WTC11 (cell line): ENCODE data around the gene BNC2.

Experiments used
- ATF6 ChIP-seq: sonication (generic); formaldehyde crosslinking; IDR thresholded peaks from 2 replicates; pipeline ENCODE4 v1.8.1; 2023; ENCODE audit warnings: mild to moderate bottlenecking, missing genetic modification reagents
- CREB1 ChIP-seq: sonication (generic); formaldehyde crosslinking; IDR thresholded peaks from 2 replicates; pipeline ENCODE4 v1.8.0; 2023; ENCODE audit warnings: mild to moderate bottlenecking, missing genetic modification reagents
- CTCF ChIP-seq: fragments of 200-600 bp; IDR thresholded peaks from 2 replicates; pipeline ENCODE4 v1.8.0; 2022; ENCODE audit warnings: antibody characterized with exemption
- IRF1 ChIP-seq: sonication (generic); formaldehyde crosslinking; IDR thresholded peaks from 2 replicates; pipeline ENCODE4 v1.8.0; 2023; ENCODE audit warnings: missing genetic modification reagents
- NFE2L1 ChIP-seq: sonication (generic); formaldehyde crosslinking; IDR thresholded peaks from 2 replicates; pipeline ENCODE4 v1.8.1; 2023; ENCODE audit warnings: missing genetic modification reagents
- NR2C2 ChIP-seq: sonication (generic); formaldehyde crosslinking; IDR thresholded peaks from 2 replicates; pipeline ENCODE4 v1.8.0; 2022; ENCODE audit warnings: mild to moderate bottlenecking, missing genetic modification reagents
- PRRX2 ChIP-seq: fragments of 250-450 bp; sonication (Bioruptor Pico); IDR thresholded peaks from 2 replicates; pipeline ENCODE4 v1.8.0; 2021; ENCODE audit warnings: mild to moderate bottlenecking
- ZNF232 ChIP-seq: sonication (generic); formaldehyde crosslinking; IDR thresholded peaks from 2 replicates; pipeline ENCODE4 v1.8.0; 2022; ENCODE audit warnings: mild to moderate bottlenecking, missing genetic modification reagents
- ZNF317 ChIP-seq: sonication (generic); formaldehyde crosslinking; IDR thresholded peaks from 2 replicates; pipeline ENCODE4 v1.8.1; 2023; ENCODE audit warnings: low read depth, mild to moderate bottlenecking, moderate library complexity, missing genetic modification reagents, borderline replicate concordance
- ZNF671 ChIP-seq: fragments of 250-450 bp; sonication (Bioruptor Pico); IDR thresholded peaks from 2 replicates; pipeline ENCODE4 v1.8.0; 2021; ENCODE audit warnings: mild to moderate bottlenecking
- TF ChIP-seq, protein P1 (sequence below): fragments of 250-450 bp; sonication (Bioruptor Pico); IDR thresholded peaks from 2 replicates; pipeline ENCODE4 v2.1.2; 2022; ENCODE audit warnings: mild to moderate bottlenecking, moderate library complexity
- TF ChIP-seq, protein P2 (sequence below): sonication (generic); formaldehyde crosslinking; IDR thresholded peaks from 2 replicates; pipeline ENCODE4 v1.8.1; 2023; ENCODE audit warnings: mild to moderate bottlenecking, moderate library complexity, missing genetic modification reagents
- TF ChIP-seq, protein P3 (sequence below): sonication (generic); formaldehyde crosslinking; IDR thresholded peaks from 2 replicates; pipeline ENCODE4 v1.8.0; 2022; ENCODE audit warnings: mild to moderate bottlenecking, missing genetic modification reagents

- TF ChIP-seq, protein P1, sequence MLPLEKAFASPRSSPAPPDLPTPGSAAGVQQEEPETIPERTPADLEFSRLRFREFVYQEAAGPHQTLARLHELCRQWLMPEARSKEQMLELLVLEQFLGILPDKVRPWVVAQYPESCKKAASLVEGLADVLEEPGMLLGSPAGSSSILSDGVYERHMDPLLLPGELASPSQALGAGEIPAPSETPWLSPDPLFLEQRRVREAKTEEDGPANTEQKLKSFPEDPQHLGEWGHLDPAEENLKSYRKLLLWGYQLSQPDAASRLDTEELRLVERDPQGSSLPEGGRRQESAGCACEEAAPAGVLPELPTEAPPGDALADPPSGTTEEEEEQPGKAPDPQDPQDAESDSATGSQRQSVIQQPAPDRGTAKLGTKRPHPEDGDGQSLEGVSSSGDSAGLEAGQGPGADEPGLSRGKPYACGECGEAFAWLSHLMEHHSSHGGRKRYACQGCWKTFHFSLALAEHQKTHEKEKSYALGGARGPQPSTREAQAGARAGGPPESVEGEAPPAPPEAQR (CRISPR knock-in tag) = no peak
- no peak for TF ChIP-seq PRRX2 (CRISPR knock-in tag)
- TF ChIP-seq ATF6 (CRISPR knock-in tag) = no peak
- TF ChIP-seq IRF1 (CRISPR knock-in tag) = no peak
- no peak for TF ChIP-seq CREB1 (CRISPR knock-in tag)
- no peak for TF ChIP-seq ZNF317 (CRISPR knock-in tag)
- TF ChIP-seq CTCF = no peak
- no peak for TF ChIP-seq ZNF671 (CRISPR knock-in tag)
- TF ChIP-seq, protein P2, sequence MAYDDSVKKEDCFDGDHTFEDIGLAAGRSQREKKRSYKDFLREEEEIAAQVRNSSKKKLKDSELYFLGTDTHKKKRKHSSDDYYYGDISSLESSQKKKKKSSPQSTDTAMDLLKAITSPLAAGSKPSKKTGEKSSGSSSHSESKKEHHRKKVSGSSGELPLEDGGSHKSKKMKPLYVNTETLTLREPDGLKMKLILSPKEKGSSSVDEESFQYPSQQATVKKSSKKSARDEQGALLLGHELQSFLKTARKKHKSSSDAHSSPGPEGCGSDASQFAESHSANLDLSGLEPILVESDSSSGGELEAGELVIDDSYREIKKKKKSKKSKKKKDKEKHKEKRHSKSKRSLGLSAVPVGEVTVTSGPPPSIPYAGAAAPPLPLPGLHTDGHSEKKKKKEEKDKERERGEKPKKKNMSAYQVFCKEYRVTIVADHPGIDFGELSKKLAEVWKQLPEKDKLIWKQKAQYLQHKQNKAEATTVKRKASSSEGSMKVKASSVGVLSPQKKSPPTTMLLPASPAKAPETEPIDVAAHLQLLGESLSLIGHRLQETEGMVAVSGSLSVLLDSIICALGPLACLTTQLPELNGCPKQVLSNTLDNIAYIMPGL (CRISPR knock-in tag) = no peak
- TF ChIP-seq ZNF232 = no peak
- TF ChIP-seq, protein P3, sequence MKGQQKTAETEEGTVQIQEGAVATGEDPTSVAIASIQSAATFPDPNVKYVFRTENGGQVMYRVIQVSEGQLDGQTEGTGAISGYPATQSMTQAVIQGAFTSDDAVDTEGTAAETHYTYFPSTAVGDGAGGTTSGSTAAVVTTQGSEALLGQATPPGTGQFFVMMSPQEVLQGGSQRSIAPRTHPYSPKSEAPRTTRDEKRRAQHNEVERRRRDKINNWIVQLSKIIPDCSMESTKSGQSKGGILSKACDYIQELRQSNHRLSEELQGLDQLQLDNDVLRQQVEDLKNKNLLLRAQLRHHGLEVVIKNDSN (CRISPR knock-in tag) = no peak
- TF ChIP-seq NR2C2 (CRISPR knock-in tag) = no peak
- TF ChIP-seq NFE2L1 (CRISPR knock-in tag) = no peak
Measured at GRCh38 chr9:16619914-16620520, 250.5 kb downstream of the BNC2 start.
